Measurements from ENCODE around the gene CACNG5.

CACNG5 gene

DNA sequence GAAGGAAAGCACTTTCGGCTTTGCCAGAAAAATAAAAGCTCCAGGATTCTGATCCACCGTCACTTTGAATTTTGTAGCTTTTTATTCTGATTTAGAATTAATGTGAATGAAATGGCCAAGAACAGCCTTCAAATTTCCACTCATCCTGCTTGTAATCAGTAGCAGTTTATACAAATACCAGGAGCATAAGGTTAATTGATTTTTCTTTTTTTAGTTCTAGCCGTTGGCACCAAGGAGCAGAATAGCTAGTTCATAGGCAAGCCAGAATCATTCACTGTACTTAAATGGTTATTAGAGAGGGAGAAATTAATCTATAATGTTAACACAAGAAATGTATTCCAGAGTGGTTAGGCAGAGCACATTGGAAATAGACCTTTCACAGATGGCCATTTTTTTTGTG lies 41.1 kb upstream of the CACNG5 start:
- Histone ChIP-seq H3K4me1 (ENCODE audit: control extremely low read depth in 1 of 4, control insufficient read depth in 4 of 4, insufficient read depth in 4 of 4, low read length in 3 of 4) (peaks cover 3 to 24% (median 11%) of the 10 kb centered on the region in 4 experiments), H3K36me3 (ENCODE audit: control insufficient read depth in 4 of 4, insufficient read depth in 4 of 4, low read length in 3 of 4) (no peaks in the 10 kb centered on the region), H3K27ac (ENCODE audit: insufficient read depth in 1 of 2, low read depth in 1 of 2, low read length in 2 of 2, poor library complexity in 1 of 2, severe bottlenecking in 2 of 2) (no peak overlapping the region), H3K4me3 (ENCODE audit: control insufficient read depth in 1 of 7, extremely low read depth in 1 of 7, insufficient read depth in 4 of 7, low read depth in 2 of 7, low read length in 6 of 7) (no peak overlapping the region), H3K27me3 (replicated peaks in 2 of 5; ENCODE audit: control insufficient read depth in 4 of 5, insufficient read depth in 5 of 5, low read length in 4 of 5) (peaks cover 0 to 5% (median 0%) of the 10 kb centered on the region in 5 experiments), H3K9me3 (ENCODE audit: control extremely low read depth in 1 of 5, control insufficient read depth in 4 of 5, insufficient read depth in 2 of 5, low read depth in 1 of 5, low read length in 4 of 5) (no peaks in the 10 kb centered on the region)
- ChIA-PET CTCF (no interaction called here), POLR2A (no interaction called here)
- no CpG with 5 or more reads among the region's 3 CpGs for whole genome bisulfite sequencing (ENCODE audit: insufficient coverage)
- no peak for DNase-seq

- POLR2A ChIA-PET = no interaction called here
- CTCF ChIA-PET = no interaction called here
Observed at GRCh38 chr17:66795486-66795885, 39.4 kb upstream of the CACNG5 start.

DNA sequence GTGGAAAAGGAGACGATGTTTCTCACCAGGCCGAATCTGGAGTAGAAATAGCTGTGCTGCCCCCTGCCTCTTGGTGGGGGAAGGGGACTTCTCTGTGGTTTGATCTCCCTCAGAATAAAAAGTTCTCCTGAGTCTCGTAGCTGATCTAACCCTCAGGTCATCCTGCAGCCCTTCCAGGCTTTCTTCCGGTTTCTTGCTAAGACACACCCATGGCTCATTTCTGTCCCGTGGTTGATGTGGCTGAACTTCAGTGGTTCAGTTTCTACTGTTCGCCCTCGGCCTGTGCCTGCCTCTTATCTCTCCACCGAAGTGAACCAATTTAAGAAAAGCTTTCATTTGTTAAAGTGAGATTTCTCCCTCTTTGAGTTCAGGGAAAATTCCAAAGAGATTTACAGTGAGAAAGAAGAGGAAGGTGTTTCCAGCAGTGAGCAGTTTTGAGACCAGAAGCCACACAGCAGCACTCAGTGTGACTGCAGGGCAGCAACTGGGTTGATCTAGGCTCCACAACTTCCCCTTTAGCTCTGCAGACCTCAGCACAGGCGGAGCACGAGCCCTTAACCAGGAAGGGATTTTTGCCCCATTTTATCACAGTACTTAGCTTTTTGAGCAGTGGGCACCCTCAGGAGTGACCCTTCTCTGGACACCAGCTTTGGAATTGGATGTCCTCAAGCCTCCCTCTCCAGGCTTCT lies 34.9 kb upstream of the CACNG5 start:
- POLR2A ChIA-PET = no interaction called here

More at GRCh38 chr17:66795486-66795885, 39.4 kb upstream of the CACNG5 start:
- Histone ChIP-seq H3K27me3 (replicated peaks in 2 of 5; ENCODE audit: control insufficient read depth in 4 of 5, insufficient read depth in 5 of 5, low read length in 4 of 5) (peaks cover 0 to 5% (median 0%) of the 10 kb centered on the region in 5 experiments), H3K27ac (ENCODE audit: insufficient read depth in 1 of 2, low read depth in 1 of 2, low read length in 2 of 2, poor library complexity in 1 of 2, severe bottlenecking in 2 of 2) (no peak overlapping the region), H3K4me1 (ENCODE audit: control extremely low read depth in 1 of 4, control insufficient read depth in 4 of 4, insufficient read depth in 4 of 4, low read length in 3 of 4) (peaks cover 3 to 25% (median 10%) of the 10 kb centered on the region in 4 experiments), H3K9me3 (ENCODE audit: control extremely low read depth in 1 of 5, control insufficient read depth in 4 of 5, insufficient read depth in 2 of 5, low read depth in 1 of 5, low read length in 4 of 5) (no peaks in the 10 kb centered on the region), H3K4me3 (ENCODE audit: control insufficient read depth in 1 of 7, extremely low read depth in 1 of 7, insufficient read depth in 4 of 7, low read depth in 2 of 7, low read length in 6 of 7) (no peak overlapping the region), H3K36me3 (ENCODE audit: control insufficient read depth in 4 of 4, insufficient read depth in 4 of 4, low read length in 3 of 4) (no peaks in the 10 kb centered on the region)
- no peak for DNase-seq
- 100% methylated on average over 3 of the region's 3 CpGs for WGBS (ENCODE audit: insufficient coverage)

DNA sequence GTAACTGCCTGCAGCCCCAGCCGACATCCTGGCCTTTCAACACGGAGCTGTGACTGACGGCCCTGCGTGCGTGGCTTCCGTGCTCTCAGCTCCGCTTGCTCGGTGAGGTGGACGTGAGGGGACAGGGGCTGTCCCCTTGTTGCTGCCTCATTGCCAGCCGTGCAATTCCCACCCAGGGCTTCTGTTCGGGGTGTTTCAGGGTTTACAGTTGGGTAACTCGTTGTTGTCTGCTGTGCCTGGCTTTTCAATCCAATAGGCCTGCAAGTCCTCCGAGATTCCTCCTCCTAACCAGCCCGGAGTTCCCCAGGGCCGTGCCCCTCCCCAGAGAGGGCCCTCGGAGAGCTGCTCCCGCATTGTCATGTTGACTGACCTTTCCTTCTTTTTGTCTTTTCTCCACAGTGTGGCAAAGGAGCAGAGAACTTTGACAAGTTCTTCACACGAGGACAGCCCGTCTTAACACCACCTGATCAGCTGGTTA lies 31.4 kb upstream of the CACNG5 start:
- H3K9me3 ChIP-seq (ENCODE audit: control extremely low read depth in 1 of 5, control insufficient read depth in 4 of 5, insufficient read depth in 2 of 5, low read depth in 1 of 5, low read length in 4 of 5) = no peaks in the 10 kb centered on the region
- H3K27ac ChIP-seq (ENCODE audit: insufficient read depth in 1 of 2, low read depth in 1 of 2, low read length in 2 of 2, poor library complexity in 1 of 2, severe bottlenecking in 2 of 2) = no peak overlapping the region
- H3K4me1 ChIP-seq (ENCODE audit: control extremely low read depth in 1 of 4, control insufficient read depth in 4 of 4, insufficient read depth in 4 of 4, low read length in 3 of 4) = peaks cover 0 to 39% (median 17%) of the 10 kb centered on the region in 4 experiments
- CTCF ChIA-PET = interaction anchor here (1.4 kb wide), 1 partner anchor 76 kb away, joined by 3 read pairs; no protein-coding TSS in a partner anchor
- WGBS (ENCODE audit: insufficient coverage) = 96% methylated on average over 18 of the region's 19 CpGs
- POLR2A ChIA-PET = no interaction called here
- H3K27me3 ChIP-seq (replicated peaks in 2 of 5; ENCODE audit: control insufficient read depth in 4 of 5, insufficient read depth in 5 of 5, low read length in 4 of 5) = peaks cover 0 to 23% (median 0%) of the 10 kb centered on the region in 5 experiments
- H3K36me3 ChIP-seq (ENCODE audit: control insufficient read depth in 4 of 4, insufficient read depth in 4 of 4, low read length in 3 of 4) = no peaks in the 10 kb centered on the region
- H3K4me3 ChIP-seq (ENCODE audit: control insufficient read depth in 1 of 7, extremely low read depth in 1 of 7, insufficient read depth in 4 of 7, low read depth in 2 of 7, low read length in 6 of 7) = no peak overlapping the region
- DNase-seq = no peak

More for the DNA sequence above, 34.9 kb upstream of the CACNG5 start:
- H3K4me3 ChIP-seq (ENCODE audit: control insufficient read depth in 1 of 7, extremely low read depth in 1 of 7, insufficient read depth in 4 of 7, low read depth in 2 of 7, low read length in 6 of 7) = no peak overlapping the region
- peaks cover 0 to 11% (median 0%) of the 10 kb centered on the region in 5 experiments for H3K27me3 ChIP-seq (replicated peaks in 2 of 5; ENCODE audit: control insufficient read depth in 4 of 5, insufficient read depth in 5 of 5, low read length in 4 of 5)
- CTCF ChIA-PET = interaction anchor here (1.3 kb wide), 1 partner anchor 9 kb away, joined by 4 read pairs; no protein-coding TSS in a partner anchor
- H3K36me3 ChIP-seq (ENCODE audit: control insufficient read depth in 4 of 4, insufficient read depth in 4 of 4, low read length in 3 of 4) = no peaks in the 10 kb centered on the region
- H3K27ac ChIP-seq (ENCODE audit: insufficient read depth in 1 of 2, low read depth in 1 of 2, low read length in 2 of 2, poor library complexity in 1 of 2, severe bottlenecking in 2 of 2) = no peak overlapping the region
- H3K4me1 ChIP-seq (ENCODE audit: control extremely low read depth in 1 of 4, control insufficient read depth in 4 of 4, insufficient read depth in 4 of 4, low read length in 3 of 4) = peaks cover 0 to 10% (median 0%) of the 10 kb centered on the region in 4 experiments
- no peaks in the 10 kb centered on the region for H3K9me3 ChIP-seq (ENCODE audit: control extremely low read depth in 1 of 5, control insufficient read depth in 4 of 5, insufficient read depth in 2 of 5, low read depth in 1 of 5, low read length in 4 of 5)
- peak in 2 of 3 donors; percentile 10 to 28 for DNase-seq
- WGBS (ENCODE audit: insufficient coverage) = 77% methylated on average over 6 of the region's 10 CpGs

DNA sequence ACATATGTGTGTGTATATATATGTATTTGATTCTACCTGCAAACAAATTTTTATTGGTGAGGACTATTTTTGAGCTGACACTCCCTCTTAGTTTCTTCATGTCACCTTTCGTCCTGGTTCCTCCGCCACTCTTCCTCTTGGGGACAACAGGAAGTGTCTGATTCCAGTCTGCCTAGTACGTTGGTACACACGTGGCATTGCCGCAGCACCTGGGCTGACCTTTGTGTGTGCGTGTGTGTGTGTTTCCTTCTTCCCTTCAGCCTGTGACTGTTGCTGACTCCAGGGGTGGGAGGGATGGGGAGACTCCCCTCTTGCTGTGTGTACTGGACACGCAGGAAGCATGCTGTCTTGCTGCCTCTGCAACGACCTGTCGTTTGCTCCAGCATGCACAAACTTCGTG lies 29.4 kb upstream of the CACNG5 start:
- CTCF ChIA-PET = no interaction called here
- no peaks in the 10 kb centered on the region for H3K9me3 ChIP-seq (ENCODE audit: control extremely low read depth in 1 of 5, control insufficient read depth in 4 of 5, insufficient read depth in 2 of 5, low read depth in 1 of 5, low read length in 4 of 5)
- WGBS (ENCODE audit: insufficient coverage) = 39% methylated on average over 7 of the region's 10 CpGs
- POLR2A ChIA-PET = no interaction called here
- peaks cover 0 to 40% (median 11%) of the 10 kb centered on the region in 5 experiments for H3K27me3 ChIP-seq (replicated peaks in 2 of 5; ENCODE audit: control insufficient read depth in 4 of 5, insufficient read depth in 5 of 5, low read length in 4 of 5)
- H3K36me3 ChIP-seq (ENCODE audit: control insufficient read depth in 4 of 4, insufficient read depth in 4 of 4, low read length in 3 of 4) = no peaks in the 10 kb centered on the region
- no peak overlapping the region for H3K4me3 ChIP-seq (ENCODE audit: control insufficient read depth in 1 of 7, extremely low read depth in 1 of 7, insufficient read depth in 4 of 7, low read depth in 2 of 7, low read length in 6 of 7)
- peaks cover 0 to 29% (median 17%) of the 10 kb centered on the region in 4 experiments for H3K4me1 ChIP-seq (ENCODE audit: control extremely low read depth in 1 of 4, control insufficient read depth in 4 of 4, insufficient read depth in 4 of 4, low read length in 3 of 4)
- DNase-seq = peak in 2 of 3 donors; percentile 8 to 34
- H3K27ac ChIP-seq (ENCODE audit: insufficient read depth in 1 of 2, low read depth in 1 of 2, low read length in 2 of 2, poor library complexity in 1 of 2, severe bottlenecking in 2 of 2) = no peak overlapping the region

- Histone ChIP-seq H3K4me1 (ENCODE audit: control extremely low read depth in 1 of 4, control insufficient read depth in 4 of 4, insufficient read depth in 4 of 4, low read length in 3 of 4) (peaks cover 0 to 29% (median 17%) of the 10 kb centered on the region in 4 experiments), H3K36me3 (ENCODE audit: control insufficient read depth in 4 of 4, insufficient read depth in 4 of 4, low read length in 3 of 4) (no peaks in the 10 kb centered on the region)
- POLR2A ChIA-PET = no interaction called here
Observed at GRCh38 chr17:66807182-66807581, 27.7 kb upstream of the CACNG5 start.

DNA sequence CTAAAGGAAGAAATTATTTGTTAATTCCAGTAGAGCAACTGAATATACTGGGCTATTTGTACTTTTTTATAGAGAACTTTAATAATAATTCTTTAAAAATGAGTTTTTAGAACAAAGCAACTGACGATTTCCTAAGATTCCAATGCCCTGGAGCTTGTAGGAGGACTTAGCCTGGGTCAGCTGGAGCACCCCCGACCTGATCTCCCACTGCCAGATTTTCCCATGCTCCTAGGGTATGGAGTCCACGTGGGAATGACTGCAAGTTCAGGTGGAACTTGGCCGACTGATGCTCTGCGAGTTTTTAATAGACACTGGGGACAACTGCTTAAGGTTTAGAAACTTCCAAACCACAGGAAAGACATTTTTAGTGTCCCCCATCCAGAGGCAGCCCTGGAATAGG lies 25.5 kb upstream of the CACNG5 start:
- CTCF ChIA-PET = no interaction called here
- peaks cover 0 to 60% (median 12%) of the 10 kb centered on the region in 5 experiments for H3K27me3 ChIP-seq (replicated peaks in 2 of 5; ENCODE audit: control insufficient read depth in 4 of 5, insufficient read depth in 5 of 5, low read length in 4 of 5)
- H3K36me3 ChIP-seq (ENCODE audit: control insufficient read depth in 4 of 4, insufficient read depth in 4 of 4, low read length in 3 of 4) = no peaks in the 10 kb centered on the region
- H3K9me3 ChIP-seq (ENCODE audit: control extremely low read depth in 1 of 5, control insufficient read depth in 4 of 5, insufficient read depth in 2 of 5, low read depth in 1 of 5, low read length in 4 of 5) = no peaks in the 10 kb centered on the region
- H3K4me1 ChIP-seq (ENCODE audit: control extremely low read depth in 1 of 4, control insufficient read depth in 4 of 4, insufficient read depth in 4 of 4, low read length in 3 of 4) = peaks cover 0 to 29% (median 17%) of the 10 kb centered on the region in 4 experiments
- WGBS (ENCODE audit: insufficient coverage) = 95% methylated on average over 5 of the region's 5 CpGs
- H3K27ac ChIP-seq (ENCODE audit: insufficient read depth in 1 of 2, low read depth in 1 of 2, low read length in 2 of 2, poor library complexity in 1 of 2, severe bottlenecking in 2 of 2) = no peak overlapping the region
- H3K4me3 ChIP-seq (ENCODE audit: control insufficient read depth in 1 of 7, extremely low read depth in 1 of 7, insufficient read depth in 4 of 7, low read depth in 2 of 7, low read length in 6 of 7) = no peak overlapping the region
- POLR2A ChIA-PET = no interaction called here
- no peak for DNase-seq

More at GRCh38 chr17:66807182-66807581, 27.7 kb upstream of the CACNG5 start:
- Histone ChIP-seq H3K27ac (ENCODE audit: insufficient read depth in 1 of 2, low read depth in 1 of 2, low read length in 2 of 2, poor library complexity in 1 of 2, severe bottlenecking in 2 of 2) (no peak overlapping the region), H3K4me3 (ENCODE audit: control insufficient read depth in 1 of 7, extremely low read depth in 1 of 7, insufficient read depth in 4 of 7, low read depth in 2 of 7, low read length in 6 of 7) (no peak overlapping the region), H3K9me3 (ENCODE audit: control extremely low read depth in 1 of 5, control insufficient read depth in 4 of 5, insufficient read depth in 2 of 5, low read depth in 1 of 5, low read length in 4 of 5) (no peaks in the 10 kb centered on the region), H3K27me3 (replicated peaks in 2 of 5; ENCODE audit: control insufficient read depth in 4 of 5, insufficient read depth in 5 of 5, low read length in 4 of 5) (peaks cover 0 to 45% (median 11%) of the 10 kb centered on the region in 5 experiments)
- CTCF ChIA-PET = interaction anchor here (1.5 kb wide), 1 partner anchor 15 kb away, joined by 4 read pairs; no protein-coding TSS in a partner anchor
- WGBS (ENCODE audit: insufficient coverage) = 72% methylated on average over 10 of the region's 10 CpGs
- no peak for DNase-seq
